ENCODE measurements around the gene DCTN3. TPM values are rescaled to one million over a fixed set of nuclear protein-coding genes. Genes with fewer than 3 reads are reported as not detected.

The DCTN3 gene
- total and polyA plus RNA-seq, 9 of the 15 experiments (the other 6 are each of a cell fraction or from before 2014, with no cell fraction given) = 11.0 to 51.0 (median 41.9) TPM

GRCh38 chr9:34612788-34613390 lies 7.4 kb downstream of the DCTN3 start (continued):
- no peak for TF ChIP-seq ARID4B (CRISPR knock-in tag; IDR thresholded peaks at IDR 0.05)
- no peak for TF ChIP-seq KDM2B (CRISPR knock-in tag; IDR thresholded peaks at IDR 0.05)
- TF ChIP-seq TSC22D4 (tag; IDR thresholded peaks at IDR 0.05) = no peak
- no peak for TF ChIP-seq PRMT5 (CRISPR knock-in tag; IDR thresholded peaks at IDR 0.05)
- no peak for TF ChIP-seq NONO (IDR thresholded peaks at IDR 0.05; ENCODE audit: low read depth in 2 of 2, low read length in 1 of 2)
- TF ChIP-seq TCF3 (CRISPR knock-in tag; IDR thresholded peaks at IDR 0.05) = no peak
- TF ChIP-seq, protein P1, sequence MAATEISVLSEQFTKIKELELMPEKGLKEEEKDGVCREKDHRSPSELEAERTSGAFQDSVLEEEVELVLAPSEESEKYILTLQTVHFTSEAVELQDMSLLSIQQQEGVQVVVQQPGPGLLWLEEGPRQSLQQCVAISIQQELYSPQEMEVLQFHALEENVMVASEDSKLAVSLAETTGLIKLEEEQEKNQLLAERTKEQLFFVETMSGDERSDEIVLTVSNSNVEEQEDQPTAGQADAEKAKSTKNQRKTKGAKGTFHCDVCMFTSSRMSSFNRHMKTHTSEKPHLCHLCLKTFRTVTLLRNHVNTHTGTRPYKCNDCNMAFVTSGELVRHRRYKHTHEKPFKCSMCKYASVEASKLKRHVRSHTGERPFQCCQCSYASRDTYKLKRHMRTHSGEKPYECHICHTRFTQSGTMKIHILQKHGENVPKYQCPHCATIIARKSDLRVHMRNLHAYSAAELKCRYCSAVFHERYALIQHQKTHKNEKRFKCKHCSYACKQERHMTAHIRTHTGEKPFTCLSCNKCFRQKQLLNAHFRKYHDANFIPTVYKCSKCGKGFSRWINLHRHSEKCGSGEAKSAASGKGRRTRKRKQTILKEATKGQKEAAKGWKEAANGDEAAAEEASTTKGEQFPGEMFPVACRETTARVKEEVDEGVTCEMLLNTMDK (IDR thresholded peaks at IDR 0.05; ENCODE audit: borderline replicate concordance, insufficient read depth, low read depth, low read length, poor library complexity, severe bottlenecking) = peak; percentile 91
- peak; percentile 49; the same call in 1 of the 2 replicates for TF ChIP-seq ZBTB7A (IDR thresholded peaks at IDR 0.05; ENCODE audit: borderline replicate concordance, control insufficient read depth, low read depth, low read length)
- TF ChIP-seq TAF15 (IDR thresholded peaks at IDR 0.05; ENCODE audit: low read depth, low read length) = no peak
- TF ChIP-seq JUND (IDR thresholded peaks at IDR 0.05; ENCODE audit: borderline replicate concordance, low read depth, low read length) = no peak
- no peak; the same call in 2 of the 3 replicates for TF ChIP-seq JUND (tag; IDR thresholded peaks at IDR 0.05; ENCODE audit: borderline replicate concordance, low read depth, low read length)
- TF ChIP-seq, protein P2, sequence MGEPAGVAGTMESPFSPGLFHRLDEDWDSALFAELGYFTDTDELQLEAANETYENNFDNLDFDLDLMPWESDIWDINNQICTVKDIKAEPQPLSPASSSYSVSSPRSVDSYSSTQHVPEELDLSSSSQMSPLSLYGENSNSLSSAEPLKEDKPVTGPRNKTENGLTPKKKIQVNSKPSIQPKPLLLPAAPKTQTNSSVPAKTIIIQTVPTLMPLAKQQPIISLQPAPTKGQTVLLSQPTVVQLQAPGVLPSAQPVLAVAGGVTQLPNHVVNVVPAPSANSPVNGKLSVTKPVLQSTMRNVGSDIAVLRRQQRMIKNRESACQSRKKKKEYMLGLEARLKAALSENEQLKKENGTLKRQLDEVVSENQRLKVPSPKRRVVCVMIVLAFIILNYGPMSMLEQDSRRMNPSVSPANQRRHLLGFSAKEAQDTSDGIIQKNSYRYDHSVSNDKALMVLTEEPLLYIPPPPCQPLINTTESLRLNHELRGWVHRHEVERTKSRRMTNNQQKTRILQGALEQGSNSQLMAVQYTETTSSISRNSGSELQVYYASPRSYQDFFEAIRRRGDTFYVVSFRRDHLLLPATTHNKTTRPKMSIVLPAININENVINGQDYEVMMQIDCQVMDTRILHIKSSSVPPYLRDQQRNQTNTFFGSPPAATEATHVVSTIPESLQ (CRISPR knock-in tag; IDR thresholded peaks at IDR 0.05) = 0 out of 2 replicates have a peak, but pooled peaks have one; percentile 16
- no peak for TF ChIP-seq ZNF316 (IDR thresholded peaks at IDR 0.05)
- no peak for TF ChIP-seq ZNF507 (tag; conservative IDR thresholded peaks at IDR 0.05)
- TF ChIP-seq HDAC2 (IDR thresholded peaks at IDR 0.05) = 0 out of 2 replicates have a peak, but pooled peaks have one; percentile 14
- no peak for TF ChIP-seq ZNF644 (tag; IDR thresholded peaks at IDR 0.05; ENCODE audit: low read depth)

All from K562 (cell line).